Stimulated activated CD4-positive, alpha-beta T cell treated with anti-CD3 and anti-CD28 coated beads, Interleukin-1b, Interleukin-23, amount 100 ng/mL, for 24 hours (primary cell): ENCODE data around the gene LAD1.
A peak's percentile ranks its signal among the peaks of the same experiment; 100 is the strongest.

ENCODE experiments used
- DNase-seq, 4 experiments: peaks; one replicate each; pipeline ENCODE4 v3.0.0-alpha.2; 2020; ENCODE audit warnings: low read depth in 4 of 4, low spot score in 1 of 4

The LAD1 gene

DNA sequence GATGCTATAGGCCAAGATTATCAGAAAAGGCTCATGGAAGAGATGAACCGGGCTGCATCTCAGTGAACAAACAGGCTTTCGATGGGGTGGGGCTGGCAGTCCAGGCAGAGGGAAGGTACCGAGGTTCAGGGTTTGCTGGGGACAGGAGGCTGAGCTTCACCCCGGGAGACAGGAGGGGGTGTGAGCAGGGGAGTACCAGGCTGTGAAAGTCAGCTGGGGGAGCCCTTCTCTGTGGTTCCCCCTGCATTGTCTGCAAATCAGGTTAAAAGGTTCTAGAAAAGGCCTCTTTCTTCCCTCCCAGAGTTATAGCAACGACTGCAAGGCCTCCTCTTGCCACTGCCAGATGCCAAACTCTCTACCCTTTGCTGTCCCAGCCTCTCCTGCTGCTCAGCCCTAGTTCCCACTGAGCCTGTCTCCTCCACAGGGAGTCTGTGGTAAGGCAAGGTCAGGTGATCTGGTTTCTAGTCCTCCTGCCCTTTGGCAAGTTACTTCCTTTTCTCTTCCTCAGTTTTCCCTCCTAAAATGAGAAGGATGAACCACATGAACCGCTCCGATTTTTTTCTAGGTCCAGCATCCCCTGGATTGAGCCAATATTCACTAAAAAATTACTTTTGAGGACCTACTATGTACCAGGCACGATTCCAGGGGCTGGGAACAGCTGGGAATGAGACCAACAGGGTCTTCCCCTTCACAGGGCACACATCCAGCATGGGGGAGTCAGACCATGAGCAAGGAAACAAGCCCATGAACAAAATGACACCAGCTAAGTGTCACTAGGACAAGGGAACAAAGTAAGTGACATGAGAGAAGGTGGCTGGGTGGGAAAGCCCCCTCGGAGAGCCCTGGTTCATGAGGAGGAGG is 7.2 kb downstream of the LAD1 start:
- DNase-seq = no peak

DNA sequence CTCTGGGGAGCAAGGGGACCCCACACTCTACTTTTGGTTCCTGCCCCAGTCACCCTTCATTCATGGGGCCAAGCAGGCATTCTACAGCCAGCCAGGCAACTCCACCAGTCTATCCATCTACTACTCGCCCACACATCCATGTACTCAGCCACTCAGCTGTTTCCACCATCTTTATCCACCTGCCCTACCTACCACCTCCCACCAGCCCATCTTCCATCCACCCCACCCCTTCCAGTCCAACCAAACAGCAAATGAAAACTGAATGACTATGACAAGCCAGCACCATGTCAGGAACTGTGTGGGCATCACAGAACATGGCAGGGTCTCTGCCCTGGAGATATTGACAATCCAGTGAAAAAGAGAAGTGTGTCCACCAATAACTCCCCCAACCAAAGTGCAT is 7.9 kb downstream of the LAD1 start:
- no peak for DNase-seq

DNA sequence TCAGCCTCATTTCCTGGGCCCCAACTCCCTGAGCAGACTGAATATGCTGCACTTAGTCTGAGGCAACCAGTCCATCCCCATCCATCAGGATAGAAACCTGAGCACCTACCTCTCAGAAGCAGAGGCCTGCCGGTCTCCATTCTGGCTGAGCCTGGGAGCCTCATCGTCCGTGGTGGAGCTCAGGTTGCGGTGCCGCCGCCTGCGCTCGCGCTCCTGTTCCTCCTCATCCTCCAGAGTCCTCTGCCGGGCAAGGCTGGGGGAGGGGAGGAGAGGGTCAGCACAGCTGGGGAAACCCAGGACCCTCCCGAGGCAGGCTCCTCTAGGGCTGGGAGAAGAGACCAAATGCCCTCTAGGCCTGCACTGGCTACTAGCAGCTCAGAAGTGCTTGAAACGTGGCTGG is 10.1 kb downstream of the LAD1 start:
- DNase-seq = no peak

DNA sequence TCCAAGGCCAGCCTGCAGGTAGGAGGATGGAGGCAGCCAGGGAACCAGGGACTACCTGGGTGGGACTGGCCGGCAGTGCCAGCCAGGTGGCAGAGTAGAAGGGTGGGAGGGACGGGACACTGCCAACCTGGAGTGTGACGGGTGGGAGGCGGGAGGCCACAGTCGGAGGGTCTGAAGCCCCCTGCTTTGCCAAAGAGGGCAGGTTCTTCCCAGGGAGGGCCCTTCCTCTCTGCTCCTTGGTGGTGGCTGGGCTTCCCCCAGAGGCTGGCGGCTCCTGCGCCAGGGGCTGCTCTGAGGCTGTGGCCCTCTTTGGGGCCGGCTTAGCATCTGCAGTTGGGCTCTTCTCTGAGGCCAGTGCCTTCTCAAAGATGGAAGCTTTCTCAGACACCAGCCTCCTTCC is 12.9 kb downstream of the LAD1 start:
- no peak for DNase-seq

DNA sequence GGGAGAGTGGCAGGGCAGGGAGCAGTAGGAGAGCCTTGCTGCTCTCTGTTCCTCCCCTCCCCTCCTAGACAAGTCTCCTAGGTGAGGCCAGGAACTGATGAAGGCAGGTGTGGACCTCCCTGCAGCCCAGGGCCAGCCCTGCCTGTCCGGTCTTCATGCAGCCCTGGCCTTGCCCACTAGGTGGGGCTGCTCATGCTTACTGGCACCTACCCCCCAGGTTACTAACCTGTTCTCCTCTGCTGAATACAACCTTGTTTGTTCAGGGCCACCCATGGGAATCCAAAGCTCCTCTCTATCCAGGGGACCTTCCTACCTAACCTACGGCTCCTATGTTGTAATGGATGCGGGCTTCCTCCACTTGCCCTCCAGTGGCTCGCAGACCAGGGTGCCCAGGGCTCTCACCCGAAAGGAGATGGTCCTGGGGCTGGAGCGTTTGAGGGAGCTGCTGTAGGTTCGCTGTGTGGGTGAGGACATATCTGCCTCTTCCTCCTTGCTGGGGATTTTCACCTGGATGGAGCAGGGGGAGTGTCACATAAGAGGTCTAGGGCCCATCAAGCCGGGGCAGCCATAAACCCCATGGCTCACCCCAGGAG is 13.7 kb downstream of the LAD1 start:
- peak in 2 of 4 experiments; percentile 18 to 28 for DNase-seq

DNA sequence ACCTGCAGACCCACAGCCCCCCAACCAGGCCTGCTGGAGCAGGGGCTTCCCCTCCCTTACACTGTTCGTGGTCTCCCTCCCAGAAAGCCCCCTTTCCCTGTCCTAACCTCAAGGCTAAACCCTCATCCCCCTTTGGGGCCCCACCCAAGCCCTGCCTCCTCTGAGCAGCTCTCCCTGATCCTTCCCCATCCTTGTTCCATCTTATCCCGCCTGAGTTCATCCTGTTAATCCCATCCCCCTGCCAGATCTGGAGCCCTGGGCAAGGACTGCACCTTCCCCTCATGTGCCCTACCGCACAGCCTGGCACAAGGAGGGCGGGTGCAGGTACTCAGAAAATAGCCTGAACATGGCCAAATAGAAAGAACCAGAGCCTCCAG is 14.7 kb downstream of the LAD1 start:
- DNase-seq = no peak

DNA sequence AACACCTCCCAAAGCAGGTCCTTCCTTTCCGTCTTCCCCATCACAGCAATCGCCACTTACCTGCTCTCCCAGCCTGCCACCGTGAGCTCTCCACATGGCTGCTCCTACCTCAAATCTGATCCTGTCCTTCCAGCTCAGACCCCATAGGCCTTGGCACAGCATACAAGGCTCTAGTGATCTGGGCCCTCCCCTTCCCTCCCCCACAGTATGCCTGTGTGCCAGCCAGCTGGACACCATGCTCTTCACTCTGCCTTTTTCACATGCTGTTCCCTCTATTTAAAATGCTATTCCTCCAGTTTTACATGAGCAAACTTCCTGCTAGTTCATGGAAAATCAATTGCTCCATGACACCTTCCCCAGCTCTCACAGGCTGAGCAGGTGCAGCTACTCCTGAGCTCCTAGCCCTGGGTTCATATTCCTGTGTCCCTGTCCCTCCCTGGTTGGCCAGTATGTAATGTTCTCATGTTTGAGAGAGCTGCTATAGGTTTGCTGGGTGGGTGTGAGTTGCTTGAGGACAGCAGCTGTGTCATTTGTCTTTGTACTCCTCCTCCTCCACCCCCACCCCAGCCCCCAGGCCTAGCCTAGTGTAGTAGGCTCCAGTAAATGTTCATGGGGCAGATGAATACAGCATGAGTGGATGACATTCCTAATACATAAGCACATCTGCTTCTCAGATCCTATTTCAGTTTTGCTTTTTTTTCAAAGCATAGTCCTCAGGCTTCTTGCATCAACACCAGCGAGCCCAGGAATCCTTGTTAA is 15.3 kb downstream of the LAD1 start:
- DNase-seq = no peak

DNA sequence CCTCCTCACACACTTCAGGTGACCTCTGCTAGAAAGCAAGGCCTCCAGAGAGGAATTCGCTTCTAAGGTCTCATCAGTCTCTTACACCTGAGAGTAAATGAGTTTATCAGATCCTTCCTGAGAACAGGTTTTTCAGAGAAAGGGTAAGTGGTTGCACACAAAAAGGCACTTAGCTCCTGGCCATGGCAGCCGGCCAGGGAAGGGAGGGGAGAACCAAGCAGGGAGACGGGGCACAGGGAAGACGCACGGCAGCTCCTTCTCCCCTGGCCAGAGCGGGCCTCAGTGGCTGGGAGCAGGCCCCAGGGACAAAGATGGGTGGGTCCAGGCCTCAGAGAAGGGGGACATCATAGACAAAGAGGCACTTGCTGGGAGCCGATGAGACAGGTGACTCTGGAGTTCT is 18.0 kb downstream of the LAD1 start:
- DNase-seq = no peak

DNA sequence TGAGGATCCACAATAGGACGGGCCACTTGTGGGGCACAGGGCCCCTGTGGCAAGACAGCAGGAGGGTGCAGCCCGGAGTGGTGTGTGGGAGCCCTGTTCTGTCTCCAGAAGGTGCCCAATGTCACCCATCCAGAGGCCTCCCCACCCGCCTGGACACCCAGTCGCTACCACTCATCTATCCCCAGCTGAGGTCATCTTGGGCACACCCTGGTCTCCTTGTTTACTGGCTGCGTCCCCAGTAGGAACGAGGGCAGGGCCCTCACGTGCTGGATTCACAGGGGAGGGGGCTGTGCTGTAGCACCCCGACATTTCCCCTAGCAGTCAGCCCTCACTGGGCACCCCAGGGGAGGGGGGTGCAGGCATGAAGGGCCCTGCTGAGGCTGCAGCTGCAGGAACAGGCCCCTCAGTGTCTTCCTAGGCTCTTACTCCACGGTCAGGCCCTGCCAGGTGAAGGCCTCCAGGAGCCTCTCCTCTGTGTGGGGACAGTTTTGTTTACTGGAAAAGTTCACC is 19.3 kb downstream of the LAD1 start:
- DNase-seq = no peak

DNA sequence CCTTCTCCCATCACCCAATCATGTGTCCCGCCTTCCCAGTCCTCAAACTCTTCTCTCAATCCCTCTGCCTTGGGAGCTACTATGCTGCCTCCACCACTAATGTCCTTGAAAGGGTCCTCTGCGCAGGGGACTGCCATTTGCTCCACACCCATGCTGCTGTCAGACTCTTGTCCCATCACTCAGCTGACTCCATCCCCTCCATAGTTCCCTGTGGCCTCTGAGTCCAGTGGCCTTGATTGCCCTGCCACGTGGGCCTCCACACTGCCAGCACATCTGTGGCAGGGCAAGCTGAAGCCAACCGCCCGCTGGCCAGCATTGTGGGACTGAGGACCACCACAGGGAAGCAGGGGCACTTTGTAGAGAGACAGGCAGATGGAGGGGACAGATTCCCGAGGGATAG is 20.3 kb downstream of the LAD1 start:
- DNase-seq = no peak

DNA sequence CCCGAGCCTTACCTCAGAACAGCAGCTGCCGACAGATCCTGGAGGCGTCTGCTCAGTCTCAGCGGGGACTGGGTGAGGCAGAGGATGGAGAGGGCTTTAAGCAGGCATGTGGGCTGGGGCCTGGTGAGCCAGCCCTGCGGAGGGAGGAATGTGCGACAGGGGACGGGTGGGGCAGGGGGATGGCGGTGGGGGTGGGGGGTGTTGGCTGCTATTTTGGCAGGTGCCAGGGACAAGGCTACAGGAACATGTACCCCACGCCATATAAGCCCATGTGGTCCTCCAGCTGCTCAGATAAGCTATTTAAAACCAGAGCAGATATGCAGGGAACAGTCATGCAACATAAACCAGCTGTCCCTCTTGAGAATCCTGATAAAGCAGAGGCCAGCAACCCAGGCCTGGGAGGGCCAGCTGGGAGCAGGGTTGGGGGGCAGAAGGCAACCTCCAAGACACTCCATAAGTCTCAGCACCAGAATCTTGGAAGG is 21.5 kb downstream of the LAD1 start, which contains the start of gene TNNT2:
TSS of gene TNNT2 (minus strand) at position 70 of the 482 bp plus-strand sequence. CDS start 4,426 bp downstream, outside the sequence.
- no peak for DNase-seq

- DNase-seq = no peak
Measured at GRCh38 chr1:201376464-201377374, 22.4 kb downstream of the LAD1 start.

DNA sequence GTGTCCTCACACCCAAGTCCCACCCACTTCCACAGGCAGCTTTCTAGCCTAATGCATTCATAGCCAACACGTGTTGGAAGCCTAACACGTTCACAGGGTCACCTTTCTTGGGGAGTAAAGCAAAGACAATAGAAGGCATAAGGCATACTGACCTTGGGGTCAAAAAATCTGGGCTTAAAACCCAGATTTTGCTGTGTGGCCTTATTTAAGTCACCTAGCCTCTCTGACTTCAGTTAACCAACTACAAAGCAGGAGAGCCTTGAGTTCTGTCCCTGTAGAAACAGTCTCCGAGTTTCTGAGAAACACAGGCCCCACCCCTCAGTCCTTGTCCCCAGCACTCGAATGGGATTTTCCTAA is 23.0 kb downstream of the LAD1 start:
- DNase-seq = no peak

DNA sequence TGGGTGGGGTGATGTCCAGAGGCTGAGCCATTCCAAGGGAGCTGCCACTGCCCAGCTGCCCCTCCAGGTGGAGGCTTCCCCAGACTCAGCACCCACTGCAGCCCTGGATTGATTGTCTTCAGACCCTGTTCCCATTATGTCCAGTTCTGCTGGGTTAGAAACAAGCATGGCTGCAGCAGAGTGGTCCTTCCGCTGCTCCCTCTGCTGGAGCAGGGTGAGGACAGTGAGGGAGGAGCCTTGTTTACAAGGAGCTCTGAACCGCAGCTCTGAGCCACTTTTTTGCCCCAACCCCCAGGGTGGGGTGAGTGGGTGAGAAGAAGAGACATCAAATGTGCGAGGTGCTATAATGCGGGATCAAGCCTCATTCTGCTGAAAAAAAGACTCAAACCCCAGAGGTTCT is 24.0 kb downstream of the LAD1 start:
- DNase-seq = no peak

- no peak for DNase-seq
Measured at GRCh38 chr1:201374364-201374763, 24.8 kb downstream of the LAD1 start.

DNA sequence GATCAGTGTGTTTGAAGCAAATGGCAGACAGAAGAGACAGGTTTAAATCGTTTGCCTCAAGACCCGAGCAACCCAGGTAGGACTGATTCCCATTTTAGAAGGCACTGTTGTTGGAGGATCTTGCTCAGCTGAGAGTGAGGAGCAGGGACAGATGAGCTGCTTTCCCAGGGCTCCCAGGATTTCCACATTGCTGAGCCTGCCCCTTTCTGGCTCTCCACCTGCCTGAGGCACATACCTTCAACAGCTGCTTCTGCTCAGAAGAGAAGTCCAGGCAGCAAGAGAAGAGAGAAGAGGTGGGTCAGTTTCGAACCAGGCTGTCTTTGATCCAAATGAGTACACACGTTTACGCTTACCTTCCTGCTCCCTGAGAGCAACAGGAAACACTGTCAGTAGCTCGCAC is 27.3 kb downstream of the LAD1 start:
- DNase-seq = no peak

DNA sequence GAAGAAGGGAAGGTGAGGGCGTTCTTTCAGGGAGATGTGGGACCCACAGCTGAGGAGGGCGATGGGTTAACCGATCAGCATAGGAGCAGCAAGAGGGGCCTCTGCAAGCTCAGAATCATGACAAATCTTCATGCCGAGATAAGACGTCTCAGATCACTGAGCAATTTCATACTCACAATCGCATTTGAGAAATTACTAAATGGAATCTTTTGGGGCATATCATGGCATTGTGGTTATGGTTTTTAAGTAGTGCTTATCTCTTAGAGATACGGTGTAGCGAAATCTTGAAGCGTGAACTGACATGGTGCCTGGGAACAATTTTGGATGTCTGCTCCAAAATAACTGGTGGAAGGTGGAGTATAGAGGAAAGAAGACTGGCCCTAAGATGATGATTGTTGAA is 27.8 kb downstream of the LAD1 start:
- DNase-seq = no peak

- DNase-seq = no peak
Measured at GRCh38 chr1:201370500-201370899, 28.6 kb downstream of the LAD1 start.

DNA sequence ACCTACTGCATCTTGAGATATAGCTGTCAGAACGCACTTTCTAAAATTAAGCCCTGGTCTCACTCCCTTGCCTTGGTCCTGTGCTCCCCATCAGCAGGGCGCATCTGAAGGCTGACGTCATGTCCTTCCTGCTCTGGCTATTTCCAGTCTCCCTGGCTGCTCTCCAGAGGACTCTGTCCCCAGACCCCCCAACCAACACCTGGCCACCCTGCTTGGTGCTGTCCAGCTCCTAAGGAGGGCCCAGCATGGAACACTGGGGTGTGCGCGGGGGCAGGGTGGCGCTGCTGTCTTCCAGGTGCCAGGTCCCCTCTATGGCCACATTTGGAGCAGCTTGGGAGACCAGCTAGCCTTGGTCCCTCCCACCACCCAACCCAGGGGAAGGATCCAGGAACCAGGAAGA is 29.9 kb downstream of the LAD1 start:
- no peak for DNase-seq

GRCh38 chr1:201366696-201367095 is 32.4 kb downstream of the LAD1 start:
- no peak for DNase-seq

GRCh38 chr1:201365251-201365650 is 33.9 kb downstream of the LAD1 start:
- no peak for DNase-seq
